ENCODE data around the gene HSD17B2.
"Not testable (repeated sequence)": the region's sequence is repeated elsewhere in the genome, so short reads cannot be mapped to it uniquely, and the experiment has no call there.

HSD17B2 gene

DNA sequence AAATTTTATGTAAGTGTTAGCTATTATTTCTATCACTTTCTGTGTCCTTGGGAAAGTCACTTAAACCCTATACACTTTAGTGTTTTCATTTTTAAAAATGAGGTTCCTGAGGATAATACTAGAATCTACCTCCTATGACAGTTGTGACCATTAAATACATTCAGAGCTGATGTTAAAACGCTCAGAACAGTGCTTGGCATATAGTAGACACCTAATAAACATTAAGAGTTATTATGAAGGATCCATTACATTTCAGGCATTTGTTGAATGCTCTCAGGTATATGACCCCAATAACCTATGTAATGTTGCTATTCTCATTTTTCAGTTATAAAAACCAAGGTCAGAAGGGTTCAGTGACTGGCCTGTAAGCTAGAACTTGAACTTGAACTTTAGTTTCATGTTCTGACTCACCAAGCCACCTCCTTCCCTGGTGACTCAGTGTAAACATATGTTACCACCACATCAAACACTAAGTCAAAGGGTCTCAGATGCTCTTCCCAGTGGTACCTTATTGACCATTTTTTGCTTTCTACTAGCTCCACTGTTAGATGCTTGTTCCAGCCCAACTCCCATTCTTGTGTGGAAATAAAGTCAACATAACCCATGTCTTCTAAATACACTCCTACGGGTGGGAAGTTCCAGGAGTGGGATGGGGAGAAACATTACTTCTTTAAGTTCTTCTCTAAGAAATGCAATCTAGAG, 47.6 kb downstream of the HSD17B2 start:
- peak; percentile 60 for DNase-seq

DNA sequence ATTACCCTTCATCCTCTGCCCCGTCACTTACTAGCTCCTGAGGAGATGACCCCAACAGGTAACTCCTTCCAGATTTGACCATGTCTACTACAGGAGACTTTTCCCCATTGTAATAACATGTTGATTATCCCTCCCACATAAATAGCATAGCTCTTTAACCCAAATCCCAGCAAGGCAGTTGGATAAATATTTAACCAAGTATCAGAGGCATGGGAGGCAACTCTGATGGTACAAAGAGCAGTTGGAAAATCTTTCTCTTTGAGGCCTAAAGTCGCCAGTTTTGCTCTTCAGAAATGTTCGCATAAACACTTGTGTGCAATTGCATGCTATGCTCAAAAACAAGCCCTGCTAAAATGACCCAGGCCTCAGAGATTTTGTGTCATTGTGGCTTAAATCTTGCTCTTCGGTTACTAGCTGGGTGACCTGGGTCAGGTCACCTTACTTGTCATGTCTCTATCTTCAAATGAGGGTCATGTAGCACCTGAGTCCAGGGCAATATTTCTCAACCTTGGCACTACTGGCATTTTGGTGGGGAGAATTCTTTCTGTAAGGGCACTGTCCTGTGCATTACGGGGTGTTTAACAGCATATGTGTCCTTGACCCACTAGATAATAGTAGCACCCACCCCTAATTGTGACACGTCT, 48.8 kb downstream of the HSD17B2 start:
- DNase-seq, result no peak

GRCh38 chr16:82085011-82085779, 50.1 kb downstream of the HSD17B2 start:
- no peak for DNase-seq

DNA sequence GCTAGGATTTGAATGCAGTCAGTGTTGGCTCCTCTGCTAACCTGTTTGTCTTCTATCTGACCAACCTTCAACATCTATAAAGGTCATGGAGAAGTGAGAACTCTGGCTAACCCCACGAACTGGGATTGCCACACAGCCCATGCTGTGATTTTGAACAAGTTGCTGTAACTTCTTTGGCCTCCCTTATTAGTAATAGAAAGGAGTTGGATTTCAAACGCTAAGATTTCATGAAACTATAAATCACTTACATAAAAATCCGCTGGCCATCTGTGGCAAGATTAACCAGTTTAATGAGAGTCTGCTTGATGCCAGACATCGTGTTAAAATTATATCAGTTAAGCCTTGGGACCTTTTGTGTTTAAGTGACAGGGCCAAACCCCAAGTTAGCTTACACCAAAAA, 53.4 kb downstream of the HSD17B2 start:
- no peak for DNase-seq

GRCh38 chr16:82091241-82091640, 56.2 kb downstream of the HSD17B2 start:
- no peak for DNase-seq

- DNase-seq, result no peak
Observed at GRCh38 chr16:82092711-82093110, 57.7 kb downstream of the HSD17B2 start.

DNA sequence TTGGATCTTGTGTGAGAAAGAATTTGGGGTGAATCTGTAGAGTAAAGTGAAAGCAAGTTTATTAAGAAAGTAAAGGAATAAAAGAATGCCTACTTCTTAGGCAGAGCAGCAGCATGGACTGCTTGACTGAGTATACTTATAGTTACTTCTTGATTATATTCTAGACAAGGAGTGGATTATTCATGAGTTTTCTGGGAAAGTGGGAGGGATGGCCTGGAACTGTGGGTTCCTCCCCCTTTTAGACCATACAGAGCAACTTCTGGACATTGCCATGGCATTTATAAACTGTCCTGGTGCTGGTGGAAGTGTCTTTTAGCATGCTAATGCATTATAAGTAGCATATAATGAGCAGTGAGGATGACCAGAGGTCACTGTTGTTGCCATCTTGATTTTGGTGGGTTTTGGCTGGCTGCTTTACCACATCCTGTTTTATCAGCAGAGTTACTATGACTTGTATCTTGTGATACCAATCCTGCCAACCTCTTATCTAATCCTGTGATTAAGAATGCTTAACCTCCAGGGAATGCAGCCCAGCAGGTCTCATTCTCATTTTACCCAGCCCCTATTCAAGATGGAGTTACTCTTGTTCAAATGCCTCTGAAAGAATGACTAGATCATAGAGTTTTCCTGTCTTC, 58.7 kb downstream of the HSD17B2 start:
- no peak for DNase-seq

GRCh38 chr16:82094942-82095540, 60.0 kb downstream of the HSD17B2 start:
- no peak for DNase-seq

GRCh38 chr16:82096641-82097040, 61.6 kb downstream of the HSD17B2 start:
- no peak for DNase-seq

DNA sequence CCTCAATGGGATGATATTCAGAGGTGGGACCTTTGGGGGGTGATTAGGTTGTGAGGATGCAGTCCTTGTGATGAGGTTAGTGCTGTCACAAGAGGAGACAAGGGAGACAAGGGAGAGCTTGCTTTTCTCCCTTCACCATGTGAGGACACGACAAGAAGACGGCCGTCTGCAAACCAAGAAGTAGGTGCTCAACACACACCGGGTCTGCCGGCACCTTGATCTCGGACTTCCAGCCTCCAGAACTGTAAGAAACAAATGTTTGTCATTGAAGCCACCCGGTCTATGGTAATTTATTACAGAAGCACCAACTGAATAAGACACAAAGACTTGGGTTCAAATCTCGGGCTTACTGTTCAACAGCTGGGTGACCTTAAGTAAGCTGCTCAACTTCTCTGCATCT, 70.1 kb downstream of the HSD17B2 start:
- no peak for DNase-seq

GRCh38 chr16:82108100-82108499, 73.0 kb downstream of the HSD17B2 start:
- DNase-seq, result no peak

- no peak for DNase-seq
Observed at GRCh38 chr16:82108774-82109173, 73.7 kb downstream of the HSD17B2 start.

- DNase-seq, result not testable (repeated sequence)
Observed at GRCh38 chr16:82109266-82109665, 74.2 kb downstream of the HSD17B2 start.

GRCh38 chr16:82111944-82112343, 76.9 kb downstream of the HSD17B2 start:
- no peak for DNase-seq

DNA sequence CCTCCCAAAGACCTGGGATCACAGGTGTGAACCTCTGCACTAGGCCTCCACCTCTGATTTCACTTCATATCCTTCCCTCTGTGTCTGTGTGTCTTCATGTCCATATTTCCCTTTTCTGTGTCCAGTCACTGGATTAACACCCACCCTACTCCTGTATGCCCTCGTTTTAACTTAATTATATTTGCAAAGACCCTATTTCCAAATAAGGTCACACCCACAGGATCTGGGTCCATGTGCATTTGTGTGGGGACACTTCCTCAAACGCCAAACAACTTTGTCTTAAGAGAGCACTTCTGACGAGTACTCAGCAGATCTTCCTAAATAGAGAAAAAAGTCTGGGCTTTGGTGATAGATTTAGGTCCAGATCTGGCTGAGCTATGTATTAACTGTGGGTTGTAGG, 78.7 kb downstream of the HSD17B2 start:
- no peak for DNase-seq

DNA sequence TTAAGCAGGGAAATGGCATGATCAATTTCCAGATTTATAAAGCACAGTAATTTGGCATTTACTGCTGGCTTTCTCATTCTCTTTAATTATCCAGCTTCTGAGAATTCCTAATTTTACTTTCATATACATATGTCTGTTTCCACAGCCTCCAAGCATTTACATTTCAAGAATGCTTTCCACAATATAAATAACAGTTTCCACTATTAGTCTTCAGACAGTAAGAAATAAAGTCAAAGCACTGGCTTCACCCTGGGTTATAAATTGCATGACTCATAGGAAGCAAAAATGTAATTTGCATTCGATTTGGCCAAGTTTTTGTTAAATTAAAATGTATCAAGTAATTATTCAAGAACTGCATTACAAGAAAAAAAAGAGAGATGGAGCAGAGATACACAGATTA, 81.5 kb downstream of the HSD17B2 start:
- DNase-seq, result no peak

GRCh38 chr16:82118749-82119148, 83.7 kb downstream of the HSD17B2 start:
- no peak for DNase-seq

DNA sequence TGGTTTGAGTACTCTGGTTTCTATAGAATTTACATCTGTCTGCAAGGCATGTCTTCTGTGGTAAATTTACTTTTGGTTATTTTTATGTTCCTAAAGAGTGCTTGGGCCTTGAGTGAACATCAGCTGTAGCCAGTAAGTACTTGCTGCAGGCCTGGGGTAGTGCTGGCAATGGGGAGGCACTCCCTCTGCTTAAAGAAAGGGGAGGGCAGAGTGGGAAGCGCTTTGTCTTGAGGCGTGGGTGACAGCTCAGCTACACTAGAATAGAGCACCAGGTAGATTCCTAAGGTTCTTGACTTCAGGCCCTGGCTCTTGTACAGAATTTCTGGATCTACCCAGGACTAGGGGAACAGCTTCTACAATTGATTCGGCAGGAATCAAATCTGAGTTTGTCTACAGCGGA, 84.4 kb downstream of the HSD17B2 start:
- no peak for DNase-seq

GRCh38 chr16:82124651-82125050, 89.6 kb downstream of the HSD17B2 start:
- no peak for DNase-seq

- no peak for DNase-seq
Observed at GRCh38 chr16:82129881-82130280, 94.8 kb downstream of the HSD17B2 start.

DNA sequence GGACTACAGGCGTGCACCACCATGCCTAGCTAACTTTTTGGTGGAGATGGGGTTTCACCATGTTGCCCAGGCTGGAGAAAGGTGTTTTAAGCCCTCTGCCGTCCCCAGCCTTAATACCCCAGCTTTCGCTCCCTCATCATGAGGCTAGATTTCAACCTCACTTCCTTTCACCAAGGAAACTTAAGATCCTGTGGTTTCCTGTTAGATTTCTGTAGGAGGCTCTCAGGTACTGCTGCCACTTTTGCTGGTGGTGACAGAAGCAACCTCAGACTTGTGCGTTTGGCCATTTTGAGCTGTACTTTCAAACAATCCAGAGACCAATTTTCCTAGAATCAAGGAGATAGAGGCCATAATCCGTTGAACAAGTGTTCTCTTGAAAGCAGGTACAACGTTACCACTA, 98.7 kb downstream of the HSD17B2 start:
- DNase-seq, result peak; percentile 51

DNA sequence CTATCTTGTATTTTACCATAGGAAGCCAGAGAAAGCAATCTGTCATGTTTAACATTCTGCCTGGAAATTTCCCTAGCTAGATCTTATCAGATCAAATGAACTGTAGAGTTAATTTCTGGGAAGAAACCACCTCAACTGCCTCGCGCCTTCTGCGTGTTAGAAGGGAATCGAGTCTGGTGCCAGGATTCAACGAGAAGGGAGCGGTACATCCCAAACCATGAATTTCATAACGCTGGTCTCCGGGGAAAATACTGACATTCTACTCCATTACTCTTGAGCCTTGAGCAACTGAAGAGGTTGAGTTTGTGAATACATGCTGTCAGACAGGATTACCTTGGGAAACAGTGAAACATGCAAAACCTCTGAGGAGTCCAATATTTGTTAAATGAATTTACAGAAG, 99.8 kb downstream of the HSD17B2 start:
- DNase-seq, result no peak

- no peak for DNase-seq
Observed at GRCh38 chr16:82135844-82136243, 100.8 kb downstream of the HSD17B2 start.

Measured in activated CD4-positive, alpha-beta T cell treated with anti-CD3 and anti-CD28 coated beads, Interleukin-2, amount 50 U/mL, for 16 hours (primary cell).